Lower lobe of right lung (tissue), 2 donors: Measurements from ENCODE around the gene TNRC6A. TPM values are rescaled to one million over a fixed set of nuclear protein-coding genes. Genes with fewer than 3 reads are reported as not detected.
"Not testable (repeated sequence)": the region's sequence is repeated elsewhere in the genome, so short reads cannot be mapped to it uniquely, and the experiment has no call there.

Source experiments
- ATAC-seq, 2 donors: fragments of 200-7000 bp; cut with Tn5 transposase; one replicate each; pipeline ENCODE4 v1.9.1; 2020 to 2022; ENCODE audit warnings: mild to moderate bottlenecking in 2 of 2, moderate library complexity in 2 of 2
- DNase-seq: peaks from one replicate; pipeline ENCODE4 v3.0.0-alpha.2; 2020
- H3K27ac ChIP-seq: fragments of 200-600 bp; one replicate; pipeline ENCODE4 v1.8.0; 2022
- H3K27me3 ChIP-seq: fragments of 200-600 bp; one replicate; pipeline ENCODE4 v1.8.0; 2022; ENCODE audit warnings: low read depth
- H3K36me3 ChIP-seq: fragments of 200-600 bp; one replicate; pipeline ENCODE4 v1.8.0; 2022; ENCODE audit warnings: mild to moderate bottlenecking
- H3K4me1 ChIP-seq: fragments of 200-600 bp; one replicate; pipeline ENCODE4 v1.8.0; 2022
- H3K4me3 ChIP-seq: fragments of 200-600 bp; one replicate; pipeline ENCODE4 v1.8.0; 2022; ENCODE audit warnings: mild to moderate bottlenecking
- H3K9me3 ChIP-seq: fragments of 200-600 bp; one replicate; pipeline ENCODE4 v1.8.0; 2022
- intact Hi-C: fragments of 100-400 bp; cut with DNase I; formaldehyde crosslinking; loops from one replicate; pipeline ENCODE4 v1.11.0; 2022
- total RNA-seq: library from RNA; stranded (reverse); fragmentation: NEBNext Ultra II Directional; extraction: Animal tissue kit (Norgen Biotek cat#: 25700); gene quantifications from one replicate; pipeline ENCODE4 v1.2.1, GENCODE V29; 2021
- TF ChIP-seq, protein P1 (sequence below): fragments of 200-600 bp; IDR thresholded peaks from one replicate; pipeline ENCODE4 v1.8.0; 2022; ENCODE audit warnings: antibody characterized with exemption, mild to moderate bottlenecking
- donor health status: DM: no; HTN: yes; CAD: no; lungs with severe emphysema.

The TNRC6A gene
- total RNA-seq, 1 donor from 2014 or later, result 49.4 TPM

DNA sequence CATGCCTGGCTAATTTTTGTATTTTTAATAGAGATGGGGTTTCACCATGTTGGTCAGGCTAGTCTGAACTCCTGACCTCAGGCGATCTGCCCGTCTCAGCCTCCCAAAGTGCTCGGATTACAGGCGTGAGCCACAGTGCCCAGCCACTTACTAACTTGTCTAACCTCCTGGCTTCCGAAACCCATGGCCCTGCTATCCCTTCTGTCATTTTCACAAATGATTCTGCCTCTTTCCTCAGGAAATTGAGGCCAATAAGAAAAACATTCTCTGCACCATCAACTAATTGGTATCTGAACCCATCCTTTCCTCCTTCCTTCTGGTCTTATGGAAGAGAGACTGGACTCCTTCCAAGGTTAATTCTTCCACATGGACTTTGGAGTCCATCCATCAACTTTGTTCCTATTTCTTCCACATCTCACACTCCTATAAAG is 27.9 kb upstream of the TNRC6A start:
- H3K4me1 ChIP-seq, result no peaks in the 10 kb centered on the region
- H3K27ac ChIP-seq, result peak overlapping the region; percentile 18
- no peak for ATAC-seq
- DNase-seq, result no peak
- H3K36me3 ChIP-seq, result no peaks in the 10 kb centered on the region
- H3K27me3 ChIP-seq, result no peaks in the 10 kb centered on the region
- TF ChIP-seq, protein P1, sequence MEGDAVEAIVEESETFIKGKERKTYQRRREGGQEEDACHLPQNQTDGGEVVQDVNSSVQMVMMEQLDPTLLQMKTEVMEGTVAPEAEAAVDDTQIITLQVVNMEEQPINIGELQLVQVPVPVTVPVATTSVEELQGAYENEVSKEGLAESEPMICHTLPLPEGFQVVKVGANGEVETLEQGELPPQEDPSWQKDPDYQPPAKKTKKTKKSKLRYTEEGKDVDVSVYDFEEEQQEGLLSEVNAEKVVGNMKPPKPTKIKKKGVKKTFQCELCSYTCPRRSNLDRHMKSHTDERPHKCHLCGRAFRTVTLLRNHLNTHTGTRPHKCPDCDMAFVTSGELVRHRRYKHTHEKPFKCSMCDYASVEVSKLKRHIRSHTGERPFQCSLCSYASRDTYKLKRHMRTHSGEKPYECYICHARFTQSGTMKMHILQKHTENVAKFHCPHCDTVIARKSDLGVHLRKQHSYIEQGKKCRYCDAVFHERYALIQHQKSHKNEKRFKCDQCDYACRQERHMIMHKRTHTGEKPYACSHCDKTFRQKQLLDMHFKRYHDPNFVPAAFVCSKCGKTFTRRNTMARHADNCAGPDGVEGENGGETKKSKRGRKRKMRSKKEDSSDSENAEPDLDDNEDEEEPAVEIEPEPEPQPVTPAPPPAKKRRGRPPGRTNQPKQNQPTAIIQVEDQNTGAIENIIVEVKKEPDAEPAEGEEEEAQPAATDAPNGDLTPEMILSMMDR, result no peak
- no peak overlapping the region for H3K4me3 ChIP-seq
- H3K9me3 ChIP-seq, result no peaks in the 10 kb centered on the region
- intact Hi-C loops, result no loop called here

DNA sequence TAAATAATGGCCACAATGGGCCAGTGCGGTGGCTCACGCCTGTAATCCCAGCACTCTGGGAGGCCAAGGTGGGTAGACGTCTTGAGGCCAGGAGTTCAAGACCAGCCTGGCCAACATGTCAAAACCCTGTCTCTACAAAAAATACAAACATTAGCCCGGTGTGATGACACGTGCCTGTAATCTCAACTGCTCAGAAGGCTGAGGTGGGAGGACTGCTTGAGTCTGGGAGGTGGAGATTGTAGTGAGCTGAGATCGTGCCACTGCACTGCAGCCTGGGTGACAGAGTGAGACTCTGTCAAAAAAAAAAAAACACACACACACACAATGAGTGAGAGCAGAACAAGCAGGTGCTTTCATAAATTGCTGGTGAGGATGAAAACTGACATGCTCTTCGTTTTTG is 21.7 kb upstream of the TNRC6A start:
- H3K27me3 ChIP-seq, H3K36me3 ChIP-seq, intact Hi-C loops, ATAC-seq, H3K9me3 ChIP-seq, DNase-seq, H3K4me3 ChIP-seq, H3K4me1 ChIP-seq, H3K27ac ChIP-seq: not testable (repeated sequence)

- ATAC-seq (no peak), DNase-seq (no peak)
- TF ChIP-seq, protein P1, result no peak
- no peaks in the 10 kb centered on the region for H3K27me3 ChIP-seq
- H3K4me1 ChIP-seq, result no peaks in the 10 kb centered on the region
- H3K27ac ChIP-seq, result no peak overlapping the region
- no peak overlapping the region for H3K4me3 ChIP-seq
- H3K36me3 ChIP-seq, result no peaks in the 10 kb centered on the region
- no peaks in the 10 kb centered on the region for H3K9me3 ChIP-seq
- intact Hi-C loops, result no loop called here
These were observed 16.1 kb upstream of the TNRC6A start for GRCh38 chr16:24713379-24713778.

GRCh38 chr16:24717411-24717810 is 12.0 kb upstream of the TNRC6A start:
- TF ChIP-seq, protein P1, result no peak
- no peaks in the 10 kb centered on the region for H3K27me3 ChIP-seq
- no peaks in the 10 kb centered on the region for H3K4me1 ChIP-seq
- H3K4me3 ChIP-seq, result no peak overlapping the region
- H3K36me3 ChIP-seq, result no peaks in the 10 kb centered on the region
- no peak overlapping the region for H3K27ac ChIP-seq
- no peaks in the 10 kb centered on the region for H3K9me3 ChIP-seq
- no peak for DNase-seq
- ATAC-seq, result no peak
- intact Hi-C loops, result no loop called here

- Histone ChIP-seq H3K4me3 (no peak overlapping the region), H3K36me3 (no peaks in the 10 kb centered on the region), H3K27ac (no peak overlapping the region), H3K4me1 (no peaks in the 10 kb centered on the region), H3K9me3 (no peaks in the 10 kb centered on the region), H3K27me3 (no peaks in the 10 kb centered on the region)
- no peak for DNase-seq
- ATAC-seq, result no peak
- TF ChIP-seq, protein P1, result no peak
- intact Hi-C loops, result no loop called here
These were observed 10.4 kb upstream of the TNRC6A start for GRCh38 chr16:24718967-24719521.

- Histone ChIP-seq H3K9me3 (no peaks in the 10 kb centered on the region), H3K27ac (no peak overlapping the region), H3K27me3 (no peaks in the 10 kb centered on the region), H3K4me3 (no peak overlapping the region), H3K36me3 (no peaks in the 10 kb centered on the region), H3K4me1 (no peaks in the 10 kb centered on the region)
- DNase-seq (no peak), ATAC-seq (no peak)
- intact Hi-C loops, result no loop called here
- TF ChIP-seq, protein P1, result no peak
These were observed 7.6 kb upstream of the TNRC6A start for GRCh38 chr16:24721830-24722238.
